ENCODE results near the gene NR3C1.

The NR3C1 gene

DNA sequence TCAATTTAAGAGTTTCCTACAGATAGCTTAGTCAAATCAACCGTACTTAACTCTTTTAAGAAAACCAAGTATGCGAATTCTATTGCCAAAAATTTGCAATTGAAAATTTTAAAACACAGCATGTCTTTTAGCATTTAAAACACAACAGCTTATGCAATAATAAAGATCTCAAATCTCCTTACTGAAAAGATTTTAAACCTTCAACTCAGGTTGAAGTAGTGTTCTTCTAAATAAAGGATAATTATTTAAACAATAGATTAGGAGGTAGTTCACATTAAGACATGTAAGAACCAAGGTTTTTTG, 5.5 kb downstream of the NR3C1 start:
- no peak for DNase-seq

- no peak for DNase-seq
Measured at GRCh38 chr5:143397302-143398052, 6.0 kb downstream of the NR3C1 start.

DNA sequence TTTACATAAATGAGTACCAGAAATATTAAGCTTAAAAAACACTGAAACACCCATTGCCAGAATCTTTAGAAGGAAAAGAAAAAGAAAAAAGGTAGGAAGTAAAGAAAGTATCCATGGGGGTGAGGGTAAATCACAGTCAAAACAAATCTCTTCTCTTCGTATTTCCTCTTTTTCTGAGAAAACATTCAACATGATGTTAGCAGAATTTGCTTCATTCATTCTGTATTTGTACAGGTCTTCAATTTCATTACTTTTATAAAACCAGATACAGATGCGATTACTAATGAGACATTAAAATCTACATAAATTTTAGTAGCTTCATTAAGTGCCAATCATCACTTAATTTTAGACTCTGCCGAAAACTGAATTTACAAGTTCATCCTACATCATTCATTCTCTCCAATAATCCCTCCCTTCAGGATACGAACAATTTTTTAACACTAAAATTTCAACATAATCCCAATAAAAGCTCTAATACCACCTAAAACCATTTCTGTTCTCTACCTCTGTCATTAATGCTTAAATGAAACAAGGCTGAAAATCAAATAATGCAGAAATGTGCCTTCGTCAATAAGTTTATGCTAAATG, 7.0 kb downstream of the NR3C1 start:
- DNase-seq = no peak

- DNase-seq = no peak
Measured at GRCh38 chr5:143395638-143396352, 7.7 kb downstream of the NR3C1 start.

DNA sequence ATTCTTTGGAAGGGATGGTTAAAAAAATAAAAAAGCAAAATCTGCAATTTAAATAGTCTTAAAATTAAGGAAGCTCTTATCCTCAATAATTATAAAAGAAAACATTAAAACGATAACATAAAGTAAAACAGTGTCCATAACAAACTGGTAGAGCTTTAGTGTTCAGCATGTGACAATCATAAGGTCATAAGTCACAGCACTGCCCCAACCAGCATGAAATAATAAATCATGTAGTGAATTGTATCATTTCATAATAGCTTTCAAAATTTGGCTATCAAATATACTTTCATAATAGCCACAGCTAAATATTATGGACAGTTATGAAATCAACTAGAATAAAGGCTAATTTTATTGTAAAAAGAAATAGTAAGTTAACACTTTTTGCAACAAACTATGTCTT, 10.0 kb downstream of the NR3C1 start:
- DNase-seq = no peak

DNA sequence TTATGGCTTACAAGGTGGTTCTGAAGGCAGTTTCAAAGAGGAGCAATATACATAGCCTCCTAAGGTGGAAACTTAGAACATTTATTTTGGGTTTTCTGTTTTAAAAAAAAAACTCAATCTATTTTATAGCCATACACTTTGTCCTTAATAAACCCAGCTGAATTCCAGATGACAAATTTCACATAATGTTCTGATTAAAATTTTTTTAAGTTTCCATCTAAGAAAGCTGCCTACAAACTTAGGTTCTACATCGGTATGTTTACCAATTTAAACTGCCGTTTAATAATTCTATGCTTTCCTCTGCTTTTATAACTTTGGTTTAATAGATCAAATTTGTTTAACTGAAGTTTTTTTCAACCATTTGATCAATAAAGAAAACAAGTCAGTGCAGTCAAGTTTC, 12.5 kb downstream of the NR3C1 start:
- no peak for DNase-seq

DNA sequence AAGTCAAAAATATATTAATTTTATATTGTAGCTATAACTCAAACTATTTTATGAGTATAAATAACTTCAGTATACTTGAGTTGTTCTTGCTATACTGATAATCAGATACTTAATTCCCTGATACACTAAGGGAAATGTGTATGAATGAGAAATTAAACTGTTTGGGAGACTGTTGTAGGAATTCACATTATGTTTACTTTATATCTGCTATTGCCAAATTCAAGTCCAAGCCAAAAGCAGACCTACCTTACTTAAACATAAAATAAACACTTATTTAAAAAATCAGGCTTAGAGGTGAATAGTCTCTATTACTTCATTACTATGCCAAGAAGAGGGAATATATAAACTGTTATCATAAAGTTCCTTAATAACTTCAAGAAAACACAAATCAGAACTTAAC, 13.2 kb downstream of the NR3C1 start:
- no peak for DNase-seq

DNA sequence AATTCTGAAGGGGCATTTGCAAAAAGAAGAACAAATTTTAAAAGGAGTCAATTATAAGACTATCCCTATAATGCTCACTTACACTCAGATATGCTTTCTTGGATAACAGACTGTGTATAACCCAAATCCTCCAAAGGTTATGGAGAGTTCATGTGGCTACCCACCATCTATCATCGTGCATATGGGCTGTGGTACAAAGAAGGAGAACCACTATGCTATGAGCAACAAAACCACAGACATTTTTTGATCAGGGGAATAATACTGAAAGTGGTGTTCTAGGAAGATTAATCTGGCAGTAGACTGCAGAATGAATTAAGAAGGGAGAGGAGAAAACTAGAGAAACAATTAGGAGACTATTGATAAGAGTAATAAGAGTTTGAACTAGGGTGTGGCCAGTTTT, 16.8 kb downstream of the NR3C1 start:
- DNase-seq = no peak

DNA sequence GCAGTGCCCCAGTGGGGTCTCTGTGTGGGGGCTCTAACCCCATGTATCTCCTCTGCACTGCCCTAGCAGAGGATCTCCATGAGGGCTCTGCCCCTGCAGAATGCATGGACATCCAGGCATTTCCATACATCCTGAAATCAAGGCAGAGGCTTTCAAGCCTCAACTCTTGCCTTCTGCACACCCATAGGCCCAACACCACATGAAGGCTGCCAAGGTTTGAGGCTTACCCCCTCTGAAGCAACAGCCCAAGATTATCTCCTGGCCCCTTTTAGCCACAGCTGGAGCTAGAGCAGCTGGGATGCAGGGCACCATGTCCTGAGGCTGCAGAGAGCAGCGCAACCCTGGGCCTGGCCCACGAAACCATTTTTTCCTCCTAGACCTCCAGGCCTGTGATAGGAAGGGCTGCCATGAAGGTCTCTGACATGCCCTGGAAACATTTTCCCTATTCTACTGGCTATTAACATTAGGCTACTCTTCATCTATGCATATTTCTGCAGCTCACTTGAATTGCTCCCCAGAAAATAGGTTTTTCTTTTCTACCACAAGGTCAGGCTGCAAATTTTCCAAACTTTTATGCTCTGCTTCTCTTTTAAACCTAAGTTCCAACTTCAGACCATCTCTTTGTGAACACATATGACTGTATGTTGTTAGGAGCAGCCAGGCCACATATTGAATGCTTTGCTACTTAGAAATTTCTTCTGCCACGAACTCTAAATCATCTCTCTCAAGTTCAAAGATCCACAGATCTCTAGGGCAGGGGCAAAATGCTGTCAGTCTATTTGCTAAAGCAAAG, 18.4 kb downstream of the NR3C1 start:
- no peak for DNase-seq

DNA sequence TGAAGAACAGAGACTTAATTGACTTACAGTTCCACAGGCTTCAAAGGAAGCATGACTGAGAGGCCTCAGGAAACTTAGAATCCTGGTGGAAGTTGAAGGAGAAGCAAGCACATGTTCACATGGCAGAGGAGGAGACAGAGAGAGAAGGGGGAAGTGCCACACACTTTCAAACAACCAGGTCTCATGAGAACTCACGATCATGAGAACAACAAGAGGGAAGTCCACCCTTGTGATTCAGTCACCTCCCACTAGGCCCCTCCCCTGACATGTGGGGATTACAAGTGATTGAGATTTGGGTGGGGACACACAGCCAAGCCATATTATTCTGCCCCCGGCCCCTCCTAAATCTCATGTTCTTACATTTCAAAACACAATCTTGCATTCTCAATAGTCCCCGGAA, 19.5 kb downstream of the NR3C1 start:
- no peak for DNase-seq

DNA sequence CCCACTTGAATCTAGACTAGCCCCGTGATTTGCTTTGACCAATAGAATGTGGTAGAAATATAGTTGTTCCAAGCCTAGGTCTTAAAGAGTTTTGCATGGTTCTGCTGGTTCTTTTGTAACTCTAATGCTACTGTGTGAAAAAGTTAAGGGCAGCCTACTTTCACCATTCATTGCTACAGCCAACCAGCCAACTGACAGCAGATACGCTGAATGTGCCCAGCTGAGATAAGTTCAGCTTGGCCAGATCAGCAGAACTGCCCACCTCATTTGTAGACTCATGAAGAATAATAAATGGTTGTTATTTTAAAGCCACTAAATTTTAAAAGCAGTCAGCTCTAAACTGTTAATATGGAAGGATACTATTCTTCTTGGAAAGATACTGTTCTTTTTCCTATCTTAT, 23.9 kb downstream of the NR3C1 start:
- DNase-seq = no peak

DNA sequence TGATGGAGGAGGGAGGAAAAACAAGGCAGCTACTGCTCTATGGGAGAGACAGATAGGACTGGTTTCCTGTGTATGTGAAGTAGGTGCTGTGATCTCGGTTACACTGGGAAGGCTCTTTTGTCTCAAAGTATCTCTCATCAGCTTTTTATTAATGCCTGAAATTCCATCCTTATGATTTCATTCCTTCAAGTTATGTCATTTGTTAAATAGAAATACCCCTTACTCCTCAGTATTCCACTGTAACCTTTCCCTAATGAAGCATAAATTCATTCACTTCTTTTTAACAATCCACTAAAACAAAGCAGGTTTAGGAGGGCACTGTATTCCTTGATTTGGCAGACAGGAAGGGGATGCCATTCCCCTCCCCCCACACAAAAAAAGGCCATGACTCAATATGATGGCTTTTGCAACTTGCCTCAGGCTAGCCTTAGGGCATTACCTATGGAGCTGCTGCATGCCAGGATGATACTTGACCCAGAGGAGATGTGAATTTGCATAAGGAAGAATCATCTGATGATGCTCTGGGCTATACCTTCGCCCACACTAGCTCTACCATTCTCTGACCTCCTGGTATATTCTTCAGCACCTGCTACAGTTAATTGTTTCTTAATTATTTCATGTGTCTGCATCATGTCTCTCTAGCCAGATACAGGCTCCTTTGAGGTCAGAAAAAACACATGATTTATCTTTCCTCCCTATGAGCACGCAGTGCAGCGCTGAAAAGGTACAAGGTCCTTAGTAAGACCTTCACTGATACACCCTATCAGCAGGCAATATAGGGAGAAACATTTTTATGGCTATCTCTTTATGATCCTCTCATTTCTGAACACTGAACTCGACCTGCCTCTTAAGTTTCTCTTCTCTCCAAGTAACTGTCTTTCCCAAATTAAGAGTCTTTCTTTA, 26.3 kb downstream of the NR3C1 start:
- DNase-seq = no peak

GRCh38 chr5:143376195-143376779, 27.2 kb downstream of the NR3C1 start:
- DNase-seq = no peak

DNA sequence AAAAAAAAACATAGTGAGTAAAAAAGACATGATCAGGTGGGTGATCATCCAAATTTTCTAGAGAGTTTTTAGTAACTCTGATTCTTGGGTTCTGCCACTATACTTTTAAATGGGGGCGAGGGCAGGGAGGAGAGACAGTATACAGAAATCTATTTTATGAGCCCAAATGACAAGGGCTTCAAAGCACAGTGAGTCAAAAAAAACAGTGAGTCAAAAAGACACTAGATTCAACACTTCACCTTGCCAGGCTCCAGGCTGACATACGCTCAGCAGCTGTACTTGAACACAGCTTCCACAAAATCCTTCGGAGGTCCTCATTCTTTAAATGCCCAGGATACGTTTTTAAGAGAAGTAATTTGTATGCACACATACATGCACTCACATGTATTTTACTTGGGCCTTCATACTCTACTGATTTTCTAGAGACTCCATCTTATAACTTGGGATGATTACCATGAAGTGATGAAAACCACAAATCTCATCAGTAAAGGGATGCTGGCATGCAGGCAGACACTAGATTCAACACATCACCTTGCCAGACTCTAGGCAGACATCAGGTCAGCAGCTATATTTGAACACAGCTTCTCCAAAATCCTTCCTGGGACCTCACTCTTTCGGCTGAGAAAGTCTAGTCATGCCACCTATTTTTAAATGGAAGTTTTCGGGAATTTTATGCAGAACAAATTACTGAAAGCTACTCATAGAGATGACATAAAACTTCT, 28.8 kb downstream of the NR3C1 start:
- no peak for DNase-seq

DNA sequence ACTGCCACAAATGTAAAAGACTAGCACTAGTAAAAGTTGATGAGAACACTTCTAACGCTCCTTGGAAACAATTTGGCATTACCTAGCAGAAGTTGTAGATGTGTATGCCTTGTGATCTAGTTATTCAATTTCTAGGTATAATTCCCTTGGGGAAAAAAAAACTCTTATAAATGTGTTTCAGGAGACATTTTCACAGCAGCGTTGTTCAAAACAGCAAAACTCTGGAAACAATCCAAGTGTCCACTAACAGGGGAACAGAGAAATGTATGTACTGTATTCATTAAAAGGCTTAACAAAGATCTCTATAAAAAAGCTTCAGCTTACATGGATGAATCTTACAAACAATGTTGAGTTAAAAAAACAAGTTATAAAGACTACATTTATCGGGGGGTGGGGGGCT, 30.4 kb downstream of the NR3C1 start:
- DNase-seq = no peak

- DNase-seq = no peak
Measured at GRCh38 chr5:143372187-143372829, 31.2 kb downstream of the NR3C1 start.

DNA sequence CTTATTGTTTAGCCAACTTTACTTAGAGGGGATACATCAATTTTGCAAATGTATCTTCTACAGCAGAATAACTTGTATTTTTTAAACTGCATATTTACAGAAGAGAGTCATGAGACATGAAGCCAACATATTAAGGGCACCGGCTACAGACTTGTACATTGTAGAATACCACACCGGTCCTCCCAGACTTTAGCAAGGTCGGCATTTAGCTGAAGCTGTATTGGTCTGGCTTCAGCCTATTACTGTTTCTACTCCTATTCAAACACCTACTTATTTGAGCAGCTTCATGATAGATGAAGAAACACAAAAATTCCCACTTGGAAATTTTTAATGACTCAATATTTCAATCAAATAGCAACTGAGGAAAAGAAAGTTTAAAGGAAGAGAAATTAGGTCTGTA, 33.0 kb downstream of the NR3C1 start:
- no peak for DNase-seq

DNA sequence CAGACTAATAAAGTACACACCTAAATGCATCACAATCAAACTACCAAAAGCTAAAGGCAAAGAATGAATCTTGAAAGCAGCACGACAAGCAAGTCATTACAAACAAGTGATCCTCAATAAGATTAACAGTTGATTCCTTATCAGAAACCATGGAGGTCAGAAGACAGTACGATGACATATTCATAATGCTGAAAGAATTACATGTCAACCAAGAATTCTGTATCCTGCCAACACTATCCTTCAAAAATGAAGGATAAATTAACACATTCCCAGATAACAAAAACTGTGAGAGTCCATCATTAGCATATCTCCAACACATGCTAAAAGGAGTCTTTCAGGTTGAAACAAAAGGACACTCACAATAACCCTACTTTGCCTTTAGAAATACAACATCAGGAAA, 39.4 kb downstream of the NR3C1 start:
- DNase-seq = no peak

DNA sequence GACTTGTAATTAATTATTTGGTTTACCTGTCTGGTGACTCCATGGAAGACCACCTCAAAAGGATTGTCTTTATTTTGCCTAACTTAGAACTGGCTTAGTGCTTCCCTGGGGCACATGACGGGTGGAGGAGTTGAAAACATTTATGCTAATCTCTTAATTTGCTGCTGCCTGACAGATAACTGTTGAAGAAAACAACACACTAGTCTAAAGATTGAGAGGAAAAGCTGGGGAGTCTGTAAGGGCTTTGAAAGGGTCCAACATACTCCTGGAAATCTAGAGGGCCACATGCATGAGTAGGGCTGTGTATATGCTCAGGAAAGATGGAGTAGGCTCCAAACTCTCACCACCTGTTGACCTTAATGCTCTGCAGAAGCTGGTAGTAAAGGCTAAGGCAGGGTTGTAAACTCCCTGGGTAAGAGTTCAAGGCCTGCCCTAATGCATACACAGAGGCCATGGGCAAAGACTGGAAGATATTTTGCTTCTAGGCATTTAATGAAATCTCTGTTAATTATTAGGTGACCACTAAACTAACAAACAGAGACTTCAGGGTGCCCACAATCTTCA, 40.7 kb downstream of the NR3C1 start:
- no peak for DNase-seq

DNA sequence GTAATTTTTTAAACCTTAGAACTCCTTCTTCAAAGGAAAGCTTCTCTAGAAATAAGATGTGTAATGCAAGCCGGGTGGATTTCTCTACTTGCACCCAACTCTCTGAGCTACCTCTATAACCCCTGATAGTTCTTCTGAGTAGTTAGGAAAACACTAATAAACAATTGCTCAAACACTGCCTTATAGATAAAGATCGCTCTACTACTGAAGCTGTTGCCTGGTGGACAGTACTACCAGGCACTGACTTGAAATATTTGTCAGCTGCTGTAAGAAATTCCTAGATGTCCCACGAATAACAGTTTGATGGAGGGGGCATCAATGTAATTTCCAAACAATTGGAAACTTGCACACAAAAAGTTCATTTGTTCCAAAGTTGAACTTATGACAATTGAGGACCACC, 42.0 kb downstream of the NR3C1 start:
- DNase-seq = no peak

GRCh38 chr5:143360755-143361154, 42.7 kb downstream of the NR3C1 start:
- DNase-seq = no peak
